GM06990 (cell line): ENCODE results near the gene GRID1.

ENCODE experiments used
- DNase-seq: peaks from one replicate; pipeline ENCODE4 v3.0.0-alpha.2; 2011; ENCODE audit not compliant: insufficient read length; ENCODE audit errors: extremely low read depth
- H3K27me3 ChIP-seq: replicated peaks from 2 replicates; pipeline ENCODE4 v1.6.0; 2011; ENCODE audit warnings: low read length; ENCODE audit not compliant: control insufficient read depth, insufficient read depth
- H3K36me3 ChIP-seq: 2 replicates; pipeline ENCODE4 v1.5.1; 2011; ENCODE audit warnings: low read length; ENCODE audit not compliant: control insufficient read depth, insufficient read depth
- H3K4me3 ChIP-seq: replicated peaks from 2 replicates; pipeline ENCODE4 v1.5.1; 2011; ENCODE audit warnings: low read depth, mild to moderate bottlenecking, control low read depth, low read length
- CTCF ChIP-seq: IDR thresholded peaks from 2 replicates; pipeline ENCODE4 v1.5.1; 2011; ENCODE audit warnings: low read length, control low read depth, mild to moderate bottlenecking, inconsistent platforms; ENCODE audit not compliant: insufficient read depth, poor library complexity, severe bottlenecking

GRID1 gene

GRCh38 chr10:85604136-85604725 lies 762.4 kb downstream of the GRID1 start:
- Histone ChIP-seq H3K27me3 (no peaks in the 10 kb centered on the region), H3K36me3 (no peaks in the 10 kb centered on the region), H3K4me3 (no peak overlapping the region)
- DNase-seq, result no peak
- no peak for TF ChIP-seq CTCF

GRCh38 chr10:85603151-85603940 lies 763.2 kb downstream of the GRID1 start:
- no peaks in the 10 kb centered on the region for H3K36me3 ChIP-seq
- no peaks in the 10 kb centered on the region for H3K27me3 ChIP-seq
- no peak for DNase-seq
- no peak overlapping the region for H3K4me3 ChIP-seq
- TF ChIP-seq CTCF, result no peak

GRCh38 chr10:85602713-85603112 lies 763.9 kb downstream of the GRID1 start:
- DNase-seq, result no peak

GRCh38 chr10:85602306-85602705 lies 764.3 kb downstream of the GRID1 start:
- TF ChIP-seq CTCF, result no peak
- no peak overlapping the region for H3K4me3 ChIP-seq
- DNase-seq, result no peak
- no peaks in the 10 kb centered on the region for H3K27me3 ChIP-seq
- no peaks in the 10 kb centered on the region for H3K36me3 ChIP-seq

More at GRCh38 chr10:85602713-85603112, 763.9 kb downstream of the GRID1 start:
- TF ChIP-seq CTCF, result no peak
- no peaks in the 10 kb centered on the region for H3K27me3 ChIP-seq
- H3K36me3 ChIP-seq, result no peaks in the 10 kb centered on the region
- no peak overlapping the region for H3K4me3 ChIP-seq

- H3K36me3 ChIP-seq, result no peaks in the 10 kb centered on the region
- DNase-seq, result no peak
- no peaks in the 10 kb centered on the region for H3K27me3 ChIP-seq
- TF ChIP-seq CTCF, result no peak
- H3K4me3 ChIP-seq, result no peak overlapping the region
Observed at GRCh38 chr10:85601526-85601925, 765.1 kb downstream of the GRID1 start.
